ENCODE measurements around the gene MAP3K2.

The MAP3K2 gene, protein sequence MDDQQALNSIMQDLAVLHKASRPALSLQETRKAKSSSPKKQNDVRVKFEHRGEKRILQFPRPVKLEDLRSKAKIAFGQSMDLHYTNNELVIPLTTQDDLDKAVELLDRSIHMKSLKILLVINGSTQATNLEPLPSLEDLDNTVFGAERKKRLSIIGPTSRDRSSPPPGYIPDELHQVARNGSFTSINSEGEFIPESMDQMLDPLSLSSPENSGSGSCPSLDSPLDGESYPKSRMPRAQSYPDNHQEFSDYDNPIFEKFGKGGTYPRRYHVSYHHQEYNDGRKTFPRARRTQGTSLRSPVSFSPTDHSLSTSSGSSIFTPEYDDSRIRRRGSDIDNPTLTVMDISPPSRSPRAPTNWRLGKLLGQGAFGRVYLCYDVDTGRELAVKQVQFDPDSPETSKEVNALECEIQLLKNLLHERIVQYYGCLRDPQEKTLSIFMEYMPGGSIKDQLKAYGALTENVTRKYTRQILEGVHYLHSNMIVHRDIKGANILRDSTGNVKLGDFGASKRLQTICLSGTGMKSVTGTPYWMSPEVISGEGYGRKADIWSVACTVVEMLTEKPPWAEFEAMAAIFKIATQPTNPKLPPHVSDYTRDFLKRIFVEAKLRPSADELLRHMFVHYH

DNA sequence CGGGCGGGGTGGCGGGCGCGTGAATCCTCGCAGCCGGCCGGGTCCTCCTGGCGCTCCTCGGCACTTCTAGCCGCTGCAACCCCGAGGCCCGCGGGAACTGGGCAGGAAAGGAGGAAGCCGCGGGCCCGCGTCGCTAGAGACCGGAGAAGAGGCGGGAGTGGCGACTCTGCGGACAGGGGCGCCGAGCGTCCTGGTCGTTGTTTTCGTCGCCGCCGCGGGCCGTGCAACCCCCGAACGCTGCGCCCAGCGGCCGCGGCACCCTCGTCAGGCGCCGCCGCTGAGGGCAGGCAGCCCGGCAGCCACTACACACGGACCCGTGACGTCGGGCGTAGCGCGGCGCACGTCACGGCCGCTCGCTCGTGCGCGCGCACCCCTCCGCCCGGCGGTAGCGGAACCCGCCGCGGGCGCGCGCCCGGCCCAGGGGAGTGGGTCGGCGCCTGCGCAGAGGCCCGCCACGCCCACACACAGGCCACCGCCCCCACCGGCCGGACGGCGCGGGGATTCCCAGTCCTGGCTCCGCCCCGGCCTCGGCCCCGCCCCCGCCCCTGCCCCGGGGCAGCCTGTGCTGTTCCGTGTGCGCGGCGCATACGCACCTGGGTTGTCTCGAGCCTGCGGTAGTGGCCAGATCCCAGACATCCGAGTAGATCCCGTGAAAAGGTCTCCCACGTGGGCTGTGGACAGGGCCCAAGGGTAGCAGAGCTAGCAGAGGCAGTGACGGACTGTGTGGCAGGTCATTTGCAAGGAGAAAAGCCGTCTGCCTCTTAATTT, at the start of gene MAP3K2:
MAP3K2 (minus strand) TSS at position 321 of the 768 bp plus-strand sequence. CDS start 44,846 bp downstream, outside the sequence.
- peak; percentile 96 for DNase-seq (ENCODE audit: low spot score)

- DNase-seq (ENCODE audit: low spot score), result no peak
Measured at GRCh38 chr2:127437056-127437455, 49.3 kb upstream of the MAP3K2 start.

DNA sequence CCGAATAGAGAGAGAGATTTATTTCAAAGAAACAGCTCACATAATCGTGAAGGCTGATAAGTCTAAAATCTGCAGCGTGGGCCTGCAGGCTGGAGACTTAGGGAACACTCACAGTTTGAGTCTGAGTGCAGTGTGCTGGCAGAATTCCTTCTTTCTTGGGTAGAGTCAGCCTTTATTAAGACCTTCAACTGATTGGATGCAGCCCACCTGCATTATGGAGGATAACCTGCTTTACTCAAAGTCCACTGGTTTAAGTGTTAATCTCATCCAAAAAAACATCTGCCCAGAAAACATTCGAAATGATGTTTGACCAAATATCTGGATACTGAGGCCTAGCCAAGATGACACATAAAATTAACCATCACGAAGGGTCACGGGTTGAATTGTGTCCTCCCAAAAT, 46.7 kb upstream of the MAP3K2 start:
- no peak for DNase-seq (ENCODE audit: low spot score)

GRCh38 chr2:127431408-127432023, 43.7 kb upstream of the MAP3K2 start:
- no peak for DNase-seq (ENCODE audit: low spot score)

- DNase-seq (ENCODE audit: low spot score), result no peak
Measured at GRCh38 chr2:127429844-127430425, 42.2 kb upstream of the MAP3K2 start.

DNA sequence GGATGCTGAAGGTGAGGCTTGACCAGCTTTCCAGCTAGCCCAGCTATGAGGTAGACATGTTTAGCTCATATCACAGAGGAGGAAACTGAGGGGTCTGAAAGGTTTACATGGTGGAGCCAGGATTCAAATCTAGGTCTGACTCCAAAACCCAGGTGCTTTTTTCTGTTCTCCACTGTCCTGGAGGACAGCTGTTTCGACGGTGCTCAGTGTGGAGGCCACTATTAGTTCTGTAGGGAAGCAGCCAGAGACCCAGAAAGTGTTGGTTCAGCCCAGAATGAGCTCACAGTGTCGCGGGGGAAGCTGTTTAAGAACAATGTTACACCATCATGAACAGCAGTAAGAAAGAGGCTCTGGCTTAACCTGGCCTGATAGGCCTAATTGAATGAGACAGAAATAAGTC, 41.5 kb upstream of the MAP3K2 start:
- no peak for DNase-seq (ENCODE audit: low spot score)

- no peak for DNase-seq (ENCODE audit: low spot score)
Measured at GRCh38 chr2:127428815-127429109, 41.0 kb upstream of the MAP3K2 start.

- DNase-seq (ENCODE audit: low spot score), result no peak
Measured at GRCh38 chr2:127428057-127428814, 40.5 kb upstream of the MAP3K2 start.

DNA sequence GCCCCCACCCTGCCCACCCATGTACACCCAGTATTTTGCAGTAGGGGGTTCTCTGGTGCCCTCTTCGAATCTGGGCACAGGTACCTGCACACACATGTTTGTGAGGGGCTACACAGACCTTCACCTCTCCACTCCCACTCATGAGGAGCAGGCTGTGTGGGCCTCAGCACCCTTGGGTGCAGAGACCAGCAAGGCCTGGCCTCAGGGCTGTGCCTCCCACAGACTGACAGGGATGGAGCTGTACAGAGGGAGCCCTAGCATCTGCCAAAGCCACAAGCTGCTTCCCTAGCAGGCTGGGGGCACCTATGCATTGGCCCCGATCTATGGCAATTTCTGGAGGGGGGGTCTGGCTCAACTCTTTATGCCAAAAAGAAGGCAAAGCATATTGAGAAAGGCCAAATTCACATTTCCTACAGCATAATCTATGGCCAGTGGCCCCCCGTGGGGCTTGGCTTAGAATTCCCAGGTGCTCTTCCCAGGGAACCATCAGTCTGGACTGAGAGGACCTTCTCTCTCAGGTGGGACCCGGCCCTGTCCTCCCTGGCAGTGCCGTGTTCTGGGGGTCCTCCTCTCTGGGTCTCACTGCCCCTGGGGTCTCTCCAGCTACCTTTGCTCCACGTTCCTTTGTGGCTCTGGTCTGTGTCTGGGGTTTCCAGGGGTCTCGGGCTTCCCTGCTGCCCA, 39.7 kb upstream of the MAP3K2 start:
- DNase-seq (ENCODE audit: low spot score), result no peak

- no peak for DNase-seq (ENCODE audit: low spot score)
Measured at GRCh38 chr2:127426501-127427354, 39.0 kb upstream of the MAP3K2 start.

GRCh38 chr2:127425540-127426490, 38.0 kb upstream of the MAP3K2 start:
- no peak for DNase-seq (ENCODE audit: low spot score)

DNA sequence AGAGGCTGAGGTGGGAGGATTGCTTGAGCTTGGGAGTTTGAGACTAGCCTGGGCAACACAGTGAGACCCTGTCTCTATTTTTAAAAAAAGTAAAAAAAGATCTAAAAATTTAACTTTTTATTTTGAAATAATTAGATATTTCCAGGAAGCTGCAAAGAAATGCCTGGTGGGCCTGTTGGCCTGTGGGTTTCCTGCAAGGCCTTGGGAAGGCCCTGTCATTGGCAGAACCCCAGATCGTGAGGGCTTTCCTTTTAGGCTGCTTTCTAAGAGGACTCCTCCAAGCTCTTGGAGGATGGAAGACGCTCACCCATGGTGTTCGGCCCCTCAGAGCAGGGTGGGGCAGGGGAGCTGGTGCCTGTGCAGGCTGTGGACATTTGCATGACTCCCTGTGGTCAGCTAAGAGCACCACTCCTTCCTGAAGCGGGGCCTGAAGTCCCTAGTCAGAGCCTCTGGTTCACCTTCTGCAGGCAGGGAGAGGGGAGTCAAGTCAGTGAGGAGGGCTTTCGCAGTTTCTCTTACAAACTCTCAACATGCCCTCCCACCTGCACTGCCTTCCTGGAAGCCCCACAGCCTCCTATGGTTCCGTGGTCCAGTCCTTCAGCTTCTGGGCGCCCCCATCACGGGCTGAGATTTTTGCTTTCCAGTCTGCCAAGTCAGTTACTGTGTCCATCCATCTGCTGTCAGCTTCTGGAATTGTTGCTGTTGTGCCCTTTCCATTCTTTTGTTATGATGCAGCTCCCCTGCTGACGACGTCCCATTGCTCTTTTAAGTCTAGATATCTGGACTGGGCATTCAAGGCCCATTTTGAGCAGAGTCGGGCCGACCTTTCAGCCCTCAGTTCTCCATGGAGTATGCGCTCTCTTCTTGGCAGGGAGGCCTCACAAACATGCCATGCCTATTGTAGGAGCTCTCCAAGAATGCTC, 37.1 kb upstream of the MAP3K2 start:
- DNase-seq (ENCODE audit: low spot score), result no peak

GRCh38 chr2:127423880-127424279, 36.1 kb upstream of the MAP3K2 start:
- no peak for DNase-seq (ENCODE audit: low spot score)

DNA sequence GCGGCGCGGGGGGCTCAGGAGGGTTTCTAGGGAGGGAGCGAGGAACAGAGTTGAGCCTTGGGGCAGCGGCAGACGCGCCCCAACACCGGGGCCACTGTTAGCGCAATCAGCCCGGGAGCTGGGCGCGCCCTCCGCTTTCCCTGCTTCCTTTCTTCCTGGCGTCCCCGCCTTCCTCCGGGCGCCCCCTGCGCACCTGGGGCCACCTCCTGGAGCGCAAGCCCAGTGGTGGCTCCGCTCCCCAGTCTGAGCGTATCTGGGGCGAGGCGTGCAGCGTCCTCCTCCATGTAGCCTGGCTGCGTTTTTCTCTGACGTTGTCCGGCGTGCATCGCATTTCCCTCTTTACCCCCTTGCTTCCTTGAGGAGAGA, 35.7 kb upstream of the MAP3K2 start:
- DNase-seq (ENCODE audit: low spot score), result peak; percentile 80

- DNase-seq (ENCODE audit: low spot score), result peak; percentile 45
Measured at GRCh38 chr2:127422559-127423477, 35.0 kb upstream of the MAP3K2 start.

DNA sequence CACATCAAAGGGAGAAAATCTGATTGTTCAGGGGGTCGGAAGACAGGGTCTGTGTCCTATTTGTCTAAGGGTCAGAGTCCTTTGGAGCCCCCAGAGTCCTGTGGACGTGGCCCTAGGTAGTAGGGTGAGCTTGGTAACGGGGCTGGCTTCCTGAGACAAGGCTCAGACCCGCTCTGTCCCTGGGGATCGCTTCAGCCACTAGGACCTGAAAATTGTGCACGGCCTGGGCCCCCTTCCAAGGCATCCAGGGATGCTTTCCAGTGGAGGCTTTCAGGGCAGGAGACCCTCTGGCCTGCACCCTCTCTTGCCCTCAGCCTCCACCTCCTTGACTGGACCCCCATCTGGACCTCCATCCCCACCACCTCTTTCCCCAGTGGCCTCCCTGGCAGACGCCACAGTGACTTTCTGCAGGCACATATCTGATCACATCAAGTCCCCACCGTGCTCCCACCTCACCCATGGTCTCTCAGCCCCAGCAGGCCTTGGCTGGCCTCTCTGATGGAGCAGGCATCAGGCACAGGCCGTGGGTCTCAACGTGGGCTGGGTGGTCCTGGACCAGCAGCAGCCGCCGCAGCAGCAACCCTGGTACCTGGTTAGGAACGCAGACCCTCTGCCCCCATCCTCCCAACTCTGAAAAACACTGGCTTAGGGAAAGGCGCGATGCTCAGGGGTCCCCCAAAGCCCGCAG, 34.2 kb upstream of the MAP3K2 start:
- no peak for DNase-seq (ENCODE audit: low spot score)
